Muscle layer of colon (tissue), 2 donors: ENCODE measurements around the gene OR10H5.
"Not testable (repeated sequence)": the region's sequence is repeated elsewhere in the genome, so short reads cannot be mapped to it uniquely, and the experiment has no call there.

Experiments used
- H3K27ac ChIP-seq: one replicate; pipeline ENCODE4 v1.7.0; 2013; ENCODE audit warnings: low read depth, mild to moderate bottlenecking, low read length, moderate library complexity
- H3K27me3 ChIP-seq, 2 donors: one replicate each; pipeline ENCODE4 v1.7.0; 2013; ENCODE audit warnings: low read length in 2 of 2, mild to moderate bottlenecking in 2 of 2; ENCODE audit not compliant: insufficient read depth in 2 of 2, control insufficient read depth in 1 of 2
- H3K36me3 ChIP-seq: one replicate; pipeline ENCODE4 v1.7.0; 2013; ENCODE audit warnings: mild to moderate bottlenecking, low read length; ENCODE audit not compliant: insufficient read depth
- H3K4me1 ChIP-seq: one replicate; pipeline ENCODE4 v1.7.0; 2013; ENCODE audit warnings: mild to moderate bottlenecking, low read length; ENCODE audit not compliant: insufficient read depth
- H3K4me3 ChIP-seq, 2 donors: one replicate each; pipeline ENCODE4 v1.7.0; 2013; ENCODE audit warnings: low read length in 2 of 2, low read depth in 1 of 2, mild to moderate bottlenecking in 1 of 2, moderate library complexity in 1 of 2
- H3K9ac ChIP-seq: one replicate; pipeline ENCODE4 v1.7.0; 2013; ENCODE audit warnings: low read length
- H3K9me3 ChIP-seq: one replicate; pipeline ENCODE4 v1.7.0; 2013; ENCODE audit warnings: mild to moderate bottlenecking, low read length
- donor health status: abdominal sarcoma.
- donor health status: Adenocarcinoma of cecum.

The OR10H5 gene

DNA sequence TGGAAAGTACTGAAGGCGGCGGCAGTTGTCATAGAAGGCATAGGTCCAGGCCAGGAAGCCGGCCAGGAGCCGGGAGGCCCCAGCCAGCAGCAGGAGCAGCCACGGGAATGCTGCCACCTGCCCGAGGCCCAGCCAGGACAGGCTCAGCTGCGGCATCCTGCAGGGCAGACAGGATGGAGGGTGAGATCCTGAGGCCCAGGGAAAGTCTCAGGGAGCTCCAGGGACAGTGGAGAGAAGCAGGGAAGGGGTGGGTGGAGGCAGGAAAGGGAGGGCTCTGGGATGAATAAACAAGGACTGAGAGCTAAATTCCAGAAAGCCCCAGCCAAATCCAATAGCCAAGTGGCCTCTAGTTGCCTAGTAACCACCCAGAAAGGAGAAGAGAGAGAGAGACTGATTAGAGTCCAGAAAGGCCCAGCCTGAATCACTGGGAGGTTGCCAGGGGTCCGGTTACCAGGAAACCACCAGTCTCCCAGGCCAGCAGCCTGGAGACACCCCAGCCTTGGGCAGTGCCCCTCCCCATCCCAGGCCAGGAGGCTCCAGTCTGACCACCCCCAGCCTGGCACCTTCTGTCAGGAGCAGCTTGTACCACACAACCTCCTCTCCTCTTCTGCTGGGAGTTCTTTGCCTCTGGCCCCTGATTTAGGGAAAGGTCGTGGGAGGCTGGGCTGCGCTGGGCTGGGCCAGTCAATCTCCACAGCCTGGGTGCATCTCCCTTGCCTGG is 7.5 kb upstream of the OR10H5 start:
- H3K4me3 ChIP-seq, result peak overlapping the region in 1 of 2 donors; percentile 14

DNA sequence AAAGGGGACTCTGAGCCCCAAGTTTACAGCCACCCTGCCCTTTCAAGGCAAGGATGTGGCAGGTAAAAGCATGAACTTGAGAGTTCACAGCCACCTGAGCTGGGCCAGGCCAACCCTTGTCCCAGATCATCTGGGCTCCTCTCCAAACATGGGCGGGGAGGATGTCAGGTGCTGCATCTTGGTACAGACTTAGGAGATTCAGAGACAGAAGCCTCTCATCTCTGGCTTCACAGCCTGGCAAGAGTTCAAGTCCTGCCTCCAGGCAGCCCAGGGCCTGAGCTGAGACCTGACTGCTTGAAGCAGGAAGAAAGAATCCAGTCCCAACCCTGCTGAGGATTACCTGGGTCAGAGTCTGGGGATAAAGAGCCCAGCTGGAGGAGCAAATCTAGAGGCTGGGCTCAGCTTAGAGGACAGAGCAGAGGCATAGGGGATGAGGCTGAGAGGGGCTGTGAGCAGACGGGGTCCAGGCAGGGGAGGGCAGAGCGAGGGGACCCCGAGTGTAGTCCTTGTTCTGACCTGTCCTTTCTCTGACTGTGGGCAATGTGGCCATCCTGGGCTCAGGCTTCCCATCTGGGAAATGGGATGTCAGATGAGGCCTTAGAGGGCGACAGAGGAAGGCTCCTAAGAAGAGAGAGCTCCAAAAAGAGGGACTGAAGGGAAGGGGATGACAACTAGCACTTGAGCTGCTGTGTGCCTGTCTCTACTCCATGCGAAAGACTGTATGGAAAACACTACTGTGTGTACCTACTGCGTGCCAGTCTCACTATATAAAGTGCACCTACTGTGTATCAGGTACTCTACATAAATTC is 6.6 kb upstream of the OR10H5 start:
- H3K9ac ChIP-seq, result no peak overlapping the region

More for the DNA sequence above, 7.5 kb upstream of the OR10H5 start:
- Histone ChIP-seq H3K36me3 (no peaks in the 10 kb centered on the region), H3K9me3 (no peaks in the 10 kb centered on the region), H3K9ac (no peak overlapping the region), H3K4me1 (peaks cover 24% of the 10 kb centered on the region), H3K27ac (peak overlapping the region; percentile 55), H3K27me3 (no peaks in the 10 kb centered on the region)

DNA sequence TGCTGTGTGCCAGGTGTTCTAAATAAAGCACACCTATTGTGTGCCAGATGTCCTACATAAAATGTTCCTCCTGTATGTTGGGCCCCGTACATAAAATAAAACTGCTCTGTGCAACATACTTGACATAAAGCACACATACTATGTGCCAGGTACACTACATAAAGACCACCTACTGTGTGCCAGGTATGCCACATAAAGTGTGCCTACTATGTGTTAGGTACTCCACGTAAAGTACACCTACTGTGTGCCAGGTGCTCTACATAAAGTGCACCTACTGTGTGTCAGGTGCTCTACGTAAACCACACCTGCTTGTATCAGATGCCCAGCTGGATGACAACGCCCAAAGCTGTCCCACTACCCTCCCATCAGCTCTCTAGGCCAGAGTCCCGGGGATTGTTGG is 5.8 kb upstream of the OR10H5 start:
- no peaks in the 10 kb centered on the region for H3K9me3 ChIP-seq
- H3K27me3 ChIP-seq, result no peaks in the 10 kb centered on the region
- H3K4me3 ChIP-seq, result no peak overlapping the region
- no peak overlapping the region for H3K27ac ChIP-seq
- peaks cover 24% of the 10 kb centered on the region for H3K4me1 ChIP-seq
- no peak overlapping the region for H3K9ac ChIP-seq
- no peaks in the 10 kb centered on the region for H3K36me3 ChIP-seq

More for the DNA sequence above, 6.6 kb upstream of the OR10H5 start:
- no peak overlapping the region for H3K4me3 ChIP-seq
- no peaks in the 10 kb centered on the region for H3K27me3 ChIP-seq
- no peaks in the 10 kb centered on the region for H3K9me3 ChIP-seq
- peak overlapping the region; percentile 55 for H3K27ac ChIP-seq
- peaks cover 24% of the 10 kb centered on the region for H3K4me1 ChIP-seq
- no peaks in the 10 kb centered on the region for H3K36me3 ChIP-seq

DNA sequence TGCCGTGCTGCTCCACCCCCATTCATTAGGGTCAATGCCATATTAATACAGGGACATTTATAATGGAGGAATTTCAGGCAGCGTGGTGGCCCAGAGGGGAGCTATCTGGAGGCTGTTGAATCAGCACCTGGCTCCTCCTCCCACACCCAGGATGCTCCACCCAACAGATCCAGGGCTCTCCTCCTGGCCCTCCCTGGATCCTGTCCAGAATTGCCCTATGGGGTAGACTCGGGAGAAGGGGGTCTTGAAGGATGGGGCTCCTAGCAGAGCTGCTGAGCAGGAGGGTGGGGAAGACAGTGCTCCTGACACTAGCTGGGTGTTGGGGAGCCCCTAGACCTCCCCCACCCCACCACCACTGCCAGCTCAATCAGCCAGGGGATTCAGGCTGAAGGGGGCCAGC is 5.2 kb upstream of the OR10H5 start:
- Histone ChIP-seq H3K9me3 (no peaks in the 10 kb centered on the region), H3K9ac (no peak overlapping the region), H3K4me3 (no peak overlapping the region), H3K27me3 (no peaks in the 10 kb centered on the region), H3K36me3 (no peaks in the 10 kb centered on the region), H3K4me1 (peaks cover 24% of the 10 kb centered on the region), H3K27ac (no peak overlapping the region)

DNA sequence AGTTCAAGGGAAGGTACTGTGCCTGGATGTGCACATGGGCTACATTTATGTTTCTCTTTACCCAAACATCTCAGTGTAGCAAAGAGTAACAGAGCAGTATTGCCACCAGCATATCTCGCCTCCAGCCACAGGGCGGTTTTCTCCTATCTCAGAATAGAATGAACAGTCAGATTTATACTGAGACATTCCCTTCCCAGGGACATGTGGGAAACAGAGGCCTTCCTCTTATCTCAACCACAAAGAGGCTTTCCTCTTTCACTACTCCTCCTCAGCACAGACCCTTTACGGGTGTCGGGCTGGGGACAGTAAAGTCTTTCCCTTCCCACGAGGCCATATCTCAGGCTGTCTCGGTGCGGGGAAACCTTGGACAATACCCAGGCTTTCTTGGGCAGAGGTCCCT is 4.6 kb upstream of the OR10H5 start:
- not testable (repeated sequence) for H3K36me3 ChIP-seq, H3K4me3 ChIP-seq, H3K9me3 ChIP-seq, H3K27ac ChIP-seq, H3K27me3 ChIP-seq, H3K9ac ChIP-seq
- peaks cover 24% of the 10 kb centered on the region for H3K4me1 ChIP-seq

DNA sequence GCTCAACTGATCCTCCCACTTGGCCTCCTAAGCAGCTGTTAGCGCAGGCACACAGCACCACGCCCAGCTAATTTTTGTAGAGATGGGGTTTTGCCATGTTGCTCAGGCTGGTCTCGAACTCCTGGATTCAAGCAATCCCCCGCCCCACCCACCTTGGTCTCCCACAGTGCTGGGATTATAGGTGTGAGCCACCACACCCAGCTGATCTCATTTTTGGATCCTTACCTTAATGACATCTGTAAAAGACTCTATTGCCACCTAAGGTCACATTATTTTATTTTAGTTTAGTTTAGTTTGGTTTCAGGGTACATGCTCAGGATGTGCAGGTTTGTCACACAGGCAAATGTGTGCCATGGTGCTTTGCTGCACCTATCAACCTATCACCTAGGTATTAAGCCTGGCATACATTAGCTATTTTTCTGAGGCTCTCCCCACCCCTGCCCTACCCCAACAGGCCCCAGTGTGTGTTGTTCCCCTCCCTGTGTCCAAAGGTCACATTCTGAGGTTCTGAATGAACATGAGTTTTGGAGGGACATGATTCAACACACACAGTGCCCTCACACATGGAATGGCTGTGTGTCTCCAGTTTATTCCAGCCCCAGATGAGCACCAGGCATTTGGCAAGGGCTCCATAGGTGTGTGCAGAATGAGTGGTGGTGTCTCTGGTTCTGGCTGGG is 1.3 kb downstream of the OR10H5 start:
- H3K36me3 ChIP-seq, result no peaks in the 10 kb centered on the region
- no peak overlapping the region for H3K27ac ChIP-seq
- H3K4me3 ChIP-seq, result no peak overlapping the region
- H3K27me3 ChIP-seq, result peaks cover 0 to 5% of the 10 kb centered on the region in 2 donors
- no peaks in the 10 kb centered on the region for H3K9me3 ChIP-seq
- H3K4me1 ChIP-seq, result no peaks in the 10 kb centered on the region
- no peak overlapping the region for H3K9ac ChIP-seq

DNA sequence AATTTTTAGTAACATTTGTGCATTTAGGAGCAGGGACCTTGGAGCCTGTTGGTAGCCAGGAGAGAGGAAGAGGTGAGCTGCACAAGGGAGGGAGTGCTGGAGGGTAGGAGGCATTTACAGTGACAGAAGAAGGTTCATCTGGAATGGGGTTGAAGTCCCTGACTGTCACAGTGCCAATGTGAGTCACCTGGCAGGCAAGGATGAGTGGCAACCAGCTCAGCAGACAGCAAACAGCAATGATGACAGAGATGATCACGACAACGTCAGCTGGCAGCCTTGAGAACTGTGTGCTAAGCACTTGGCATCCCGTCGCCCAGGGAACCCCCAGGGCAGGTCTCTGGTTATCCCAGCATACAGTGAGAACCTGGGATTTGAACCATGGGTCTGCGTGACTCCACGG is 2.6 kb downstream of the OR10H5 start:
- Histone ChIP-seq H3K9me3 (no peaks in the 10 kb centered on the region), H3K27me3 (peaks cover 0 to 5% of the 10 kb centered on the region in 2 donors), H3K4me3 (no peak overlapping the region), H3K9ac (no peak overlapping the region), H3K4me1 (no peaks in the 10 kb centered on the region), H3K27ac (no peak overlapping the region), H3K36me3 (no peaks in the 10 kb centered on the region)

DNA sequence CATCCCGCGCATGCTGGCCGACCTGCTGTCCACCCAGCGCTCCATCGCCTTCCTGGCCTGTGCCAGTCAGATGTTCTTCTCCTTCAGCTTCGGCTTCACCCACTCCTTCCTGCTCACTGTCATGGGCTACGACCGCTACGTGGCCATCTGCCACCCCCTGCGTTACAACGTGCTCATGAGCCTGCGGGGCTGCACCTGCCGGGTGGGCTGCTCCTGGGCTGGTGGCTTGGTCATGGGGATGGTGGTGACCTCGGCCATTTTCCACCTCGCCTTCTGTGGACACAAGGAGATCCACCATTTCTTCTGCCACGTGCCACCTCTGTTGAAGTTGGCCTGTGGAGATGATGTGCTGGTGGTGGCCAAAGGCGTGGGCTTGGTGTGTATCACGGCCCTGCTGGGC is 6.8 kb downstream of the OR10H5 start:
- H3K4me1 ChIP-seq, H3K27me3 ChIP-seq, H3K9ac ChIP-seq, H3K4me3 ChIP-seq, H3K27ac ChIP-seq, H3K36me3 ChIP-seq, H3K9me3 ChIP-seq: not testable (repeated sequence)

DNA sequence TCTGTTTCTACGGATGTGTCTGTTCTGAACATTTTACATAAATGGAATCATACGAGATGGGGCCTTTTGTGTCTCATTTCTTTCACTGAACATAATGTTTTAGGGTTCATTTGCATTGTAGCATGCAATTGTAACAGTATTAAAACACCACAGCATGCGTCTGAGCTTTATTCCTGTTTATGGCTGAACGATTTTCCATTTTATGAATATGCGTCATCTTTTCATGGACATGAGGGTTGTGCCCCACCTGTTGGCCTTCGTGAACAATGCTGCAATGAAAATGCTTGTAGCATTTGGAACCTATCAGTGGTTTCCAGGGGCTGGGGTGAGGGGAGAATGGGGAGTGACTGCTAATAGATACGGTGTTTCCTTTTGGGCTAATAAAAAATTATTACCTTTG is 22.9 kb downstream of the OR10H5 start:
- Histone ChIP-seq H3K27me3 (peaks cover 0 to 6% of the 10 kb centered on the region in 2 donors), H3K36me3 (no peaks in the 10 kb centered on the region), H3K9ac (no peak overlapping the region), H3K9me3 (no peaks in the 10 kb centered on the region), H3K27ac (no peak overlapping the region), H3K4me1 (no peaks in the 10 kb centered on the region), H3K4me3 (no peak overlapping the region)

DNA sequence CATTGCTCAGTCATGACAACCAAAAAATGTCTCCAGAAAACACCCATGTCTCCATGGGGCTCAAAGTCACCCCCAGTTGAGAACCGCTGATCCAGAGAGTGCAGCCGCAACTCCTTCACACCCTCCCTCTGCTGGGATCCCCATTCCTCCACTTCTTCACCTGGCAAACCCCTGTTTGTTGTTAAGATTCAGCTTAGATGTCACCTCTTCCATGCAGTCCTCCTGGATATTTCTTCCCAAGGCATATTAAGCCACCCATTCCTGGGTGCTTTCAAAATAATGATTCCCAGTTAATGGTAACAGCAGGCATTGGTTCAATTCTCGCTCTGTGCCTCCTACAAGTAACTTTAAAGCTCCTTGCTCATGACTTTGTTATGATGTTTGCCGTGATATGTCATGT is 24.0 kb downstream of the OR10H5 start:
- H3K4me3 ChIP-seq, result no peak overlapping the region
- no peaks in the 10 kb centered on the region for H3K36me3 ChIP-seq
- H3K9me3 ChIP-seq, result no peaks in the 10 kb centered on the region
- no peaks in the 10 kb centered on the region for H3K4me1 ChIP-seq
- H3K27ac ChIP-seq, result no peak overlapping the region
- no peak overlapping the region for H3K9ac ChIP-seq
- peaks cover 0 to 6% of the 10 kb centered on the region in 2 donors for H3K27me3 ChIP-seq

DNA sequence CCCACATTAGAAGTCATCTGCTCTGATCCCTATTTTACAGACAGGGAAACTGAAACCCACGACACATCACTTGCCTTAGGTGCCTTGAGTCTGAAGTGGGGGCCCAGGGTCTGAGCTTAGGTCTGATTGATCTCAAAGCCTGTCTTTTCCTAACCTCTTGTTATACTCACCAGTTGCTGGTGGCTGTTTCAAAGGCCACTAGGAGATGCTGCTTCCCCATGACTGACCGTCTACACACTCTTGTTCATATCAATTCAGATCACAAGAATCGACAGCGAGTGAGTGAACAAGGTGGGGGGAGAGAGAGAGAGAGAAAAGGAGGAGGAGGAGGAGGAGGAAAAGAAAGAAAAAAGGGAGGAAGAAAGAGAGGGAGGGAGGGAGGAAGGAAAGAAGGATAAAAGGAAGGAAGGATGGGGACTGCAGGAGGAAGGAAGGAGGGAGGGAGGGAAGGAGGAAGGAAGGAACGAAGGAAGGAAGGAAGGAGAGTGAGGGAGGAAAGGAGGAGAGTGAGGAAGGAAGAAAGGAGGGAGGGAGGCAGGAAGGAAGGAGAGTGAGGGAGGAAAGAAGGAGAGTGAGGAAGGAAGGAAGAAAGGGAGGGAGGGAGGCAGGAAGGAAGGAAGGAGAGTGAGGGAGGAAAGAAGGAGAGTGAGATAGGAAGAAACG is 24.7 kb downstream of the OR10H5 start:
- Histone ChIP-seq H3K27ac (no peak overlapping the region), H3K9me3 (no peaks in the 10 kb centered on the region), H3K4me3 (no peak overlapping the region), H3K4me1 (no peaks in the 10 kb centered on the region), H3K9ac (no peak overlapping the region), H3K36me3 (no peaks in the 10 kb centered on the region), H3K27me3 (peaks cover 0 to 6% of the 10 kb centered on the region in 2 donors)
